Memory B cell (primary cell): ENCODE measurements around the gene WDR20.

ENCODE experiments used
- ATAC-seq: fragments of 150-1000 bp; cut with Tn5 transposase; 2 replicates; pipeline ENCODE4 v1.10.0; 2021; ENCODE audit warnings: low read depth, mild to moderate bottlenecking, moderate library complexity
- DNase-seq, 2 donors: peaks; one replicate each; pipeline ENCODE4 v3.0.0; 2022; ENCODE audit warnings: low spot score in 2 of 2
- H3K27ac Mint-ChIP-seq: one replicate; pipeline ENCODE4 v1.8.0; 2022; ENCODE audit warnings: mild to moderate bottlenecking, moderate library complexity, mixed read lengths
- H3K27me3 Mint-ChIP-seq: one replicate; pipeline ENCODE4 v1.8.0; 2022; ENCODE audit warnings: mixed read lengths
- H3K36me3 Mint-ChIP-seq: one replicate; pipeline ENCODE4 v1.8.0; 2022; ENCODE audit warnings: mild to moderate bottlenecking, mixed read lengths
- H3K4me1 Mint-ChIP-seq: one replicate; pipeline ENCODE4 v1.8.0; 2022; ENCODE audit warnings: mixed read lengths
- H3K4me3 Mint-ChIP-seq: one replicate; pipeline ENCODE4 v1.8.0; 2022; ENCODE audit warnings: mild to moderate bottlenecking, moderate library complexity, mixed read lengths
- H3K9me3 Mint-ChIP-seq: one replicate; pipeline ENCODE4 v1.8.0; 2022; ENCODE audit warnings: mixed read lengths

WDR20 gene

DNA sequence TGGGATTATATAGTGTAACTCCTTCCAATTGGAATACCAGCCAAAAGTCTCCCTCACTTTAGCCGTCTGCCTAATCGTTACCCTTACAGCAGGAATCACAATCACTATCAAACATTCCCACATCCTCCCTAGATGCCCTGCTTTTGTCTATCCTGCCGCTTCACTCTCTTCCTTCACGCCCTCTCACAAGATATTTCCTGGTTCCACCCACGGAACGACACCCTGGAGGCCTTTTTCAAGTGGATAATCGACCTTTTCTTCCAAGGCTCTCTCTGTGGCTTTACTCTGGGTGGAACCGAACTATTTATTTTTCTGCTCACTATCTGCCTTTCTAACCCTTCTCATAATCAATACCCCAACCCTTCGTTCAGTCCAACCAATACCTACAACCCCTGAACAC lies 106.4 kb downstream of the WDR20 start:
- no peak overlapping the region for H3K4me3 Mint-ChIP-seq
- ATAC-seq = no peak
- H3K36me3 Mint-ChIP-seq = peaks cover 2% of the 10 kb centered on the region
- no peaks in the 10 kb centered on the region for H3K9me3 Mint-ChIP-seq
- H3K4me1 Mint-ChIP-seq = no peaks in the 10 kb centered on the region
- H3K27ac Mint-ChIP-seq = no peak overlapping the region
- no peak for DNase-seq
- peaks cover 2% of the 10 kb centered on the region for H3K27me3 Mint-ChIP-seq

DNA sequence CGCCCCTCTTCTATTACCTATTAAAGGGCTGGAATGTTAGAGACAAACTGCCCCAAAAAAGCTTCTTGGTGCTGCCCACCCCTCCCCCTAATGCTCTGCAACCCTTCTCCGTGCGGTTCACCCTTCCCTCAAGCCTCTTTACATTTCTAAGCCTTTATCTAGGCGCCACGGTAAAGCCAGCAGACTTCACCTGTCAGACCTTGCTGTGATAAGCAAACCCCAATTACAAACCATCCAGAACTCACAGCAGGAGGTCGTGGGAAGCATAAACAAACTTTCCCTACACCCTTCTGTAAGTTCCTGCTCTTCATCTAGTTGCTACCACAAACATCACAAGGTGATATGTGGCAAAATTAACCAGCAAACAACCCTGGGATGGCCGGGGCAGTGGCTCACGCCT lies 108.4 kb downstream of the WDR20 start:
- H3K27ac Mint-ChIP-seq = no peak overlapping the region
- no peaks in the 10 kb centered on the region for H3K9me3 Mint-ChIP-seq
- DNase-seq (no peak), ATAC-seq (no peak)
- H3K4me3 Mint-ChIP-seq = no peak overlapping the region
- H3K4me1 Mint-ChIP-seq = no peaks in the 10 kb centered on the region
- H3K36me3 Mint-ChIP-seq = peaks cover 2% of the 10 kb centered on the region
- H3K27me3 Mint-ChIP-seq = peaks cover 4% of the 10 kb centered on the region

DNA sequence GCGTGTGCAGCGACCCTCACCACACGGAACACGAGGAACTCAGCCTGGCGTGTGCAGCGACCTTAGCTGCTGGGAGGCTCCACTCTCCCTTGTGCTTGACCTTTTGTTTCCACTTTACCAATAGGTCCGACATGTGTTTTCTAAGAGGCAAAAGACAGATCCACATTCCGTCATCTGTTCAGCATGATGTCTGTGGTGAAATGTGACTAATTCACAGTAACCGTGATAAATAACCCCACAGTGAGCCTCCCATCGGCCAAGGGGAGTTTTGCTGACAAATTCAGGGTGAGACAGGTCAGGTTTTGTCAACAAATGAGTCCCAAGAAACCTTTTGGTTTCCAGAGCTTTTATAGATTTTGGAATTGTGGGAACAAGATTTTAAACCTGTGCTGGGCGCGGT lies 109.3 kb downstream of the WDR20 start:
- Mint-ChIP-seq H3K4me3 (no peak overlapping the region), H3K4me1 (no peaks in the 10 kb centered on the region), H3K36me3 (peaks cover 2% of the 10 kb centered on the region), H3K9me3 (no peaks in the 10 kb centered on the region), H3K27me3 (peaks cover 4% of the 10 kb centered on the region), H3K27ac (no peak overlapping the region)
- DNase-seq (no peak), ATAC-seq (no peak)

DNA sequence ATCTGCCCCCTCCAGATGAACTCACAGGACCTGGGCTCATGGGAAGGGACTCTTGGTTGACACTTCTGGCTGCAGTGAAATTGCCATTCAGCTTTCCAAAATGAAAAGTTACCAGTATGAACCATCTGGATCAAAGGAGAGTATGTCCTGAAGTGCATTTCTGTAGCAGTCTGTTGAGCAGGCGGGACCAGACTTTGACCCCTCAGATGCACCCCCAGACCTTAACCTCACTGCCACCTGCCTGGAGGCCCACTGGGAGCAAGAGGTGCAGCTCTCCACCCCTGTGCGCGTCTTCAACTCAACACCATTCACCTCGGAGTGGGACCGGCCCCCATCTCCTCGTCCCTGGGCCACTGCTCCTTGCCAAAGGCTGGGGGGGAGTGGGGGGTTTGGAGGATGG lies 110.3 kb downstream of the WDR20 start:
- peaks cover 2% of the 10 kb centered on the region for H3K36me3 Mint-ChIP-seq
- ATAC-seq (no peak), DNase-seq (no peak)
- H3K4me1 Mint-ChIP-seq = no peaks in the 10 kb centered on the region
- H3K4me3 Mint-ChIP-seq = no peak overlapping the region
- no peak overlapping the region for H3K27ac Mint-ChIP-seq
- peaks cover 5% of the 10 kb centered on the region for H3K27me3 Mint-ChIP-seq
- no peaks in the 10 kb centered on the region for H3K9me3 Mint-ChIP-seq

DNA sequence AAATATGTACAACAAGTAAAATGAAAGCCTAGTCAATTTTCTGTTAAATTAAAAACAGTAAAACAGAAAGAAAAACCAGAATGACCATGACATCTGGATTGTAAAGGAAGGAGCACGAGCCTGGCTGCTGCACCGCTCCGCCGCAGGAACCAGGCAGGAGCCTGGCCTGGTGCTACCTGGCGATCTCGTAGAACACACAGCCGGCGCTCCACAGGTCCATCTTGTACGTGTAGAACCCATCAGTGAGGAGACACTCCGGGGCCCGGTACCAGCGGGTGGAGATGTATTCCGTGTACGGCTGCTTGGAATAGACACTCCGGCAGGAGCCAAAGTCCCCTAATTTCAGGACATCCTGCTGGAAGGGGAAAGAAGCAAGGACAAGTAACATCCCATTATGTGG lies 110.9 kb downstream of the WDR20 start:
- H3K4me1 Mint-ChIP-seq = no peaks in the 10 kb centered on the region
- DNase-seq (no peak), ATAC-seq (no peak)
- no peak overlapping the region for H3K4me3 Mint-ChIP-seq
- H3K27ac Mint-ChIP-seq = no peak overlapping the region
- H3K36me3 Mint-ChIP-seq = peaks cover 2% of the 10 kb centered on the region
- H3K27me3 Mint-ChIP-seq = peaks cover 5% of the 10 kb centered on the region
- no peaks in the 10 kb centered on the region for H3K9me3 Mint-ChIP-seq

DNA sequence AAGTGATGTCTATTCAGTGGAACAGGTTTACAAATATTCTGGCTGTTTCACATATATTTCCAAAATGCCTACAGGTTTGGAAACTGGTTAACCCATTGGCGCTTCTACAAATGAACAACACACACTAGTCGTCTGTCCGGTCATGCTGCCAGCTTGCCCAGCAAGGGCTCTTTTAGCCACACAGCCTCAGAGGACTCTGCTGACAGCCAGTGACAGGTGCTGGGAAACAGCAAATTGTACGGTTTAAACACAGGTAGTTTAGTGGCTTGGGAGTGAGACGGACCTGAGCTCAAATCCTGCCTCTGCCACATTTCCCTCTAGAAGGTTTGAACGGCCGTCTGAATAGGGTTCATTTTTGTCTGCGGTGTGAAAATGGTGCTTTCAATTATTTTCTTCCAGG lies 111.5 kb downstream of the WDR20 start:
- no peaks in the 10 kb centered on the region for H3K9me3 Mint-ChIP-seq
- no peak for ATAC-seq
- H3K27ac Mint-ChIP-seq = no peak overlapping the region
- peaks cover 2% of the 10 kb centered on the region for H3K36me3 Mint-ChIP-seq
- H3K4me1 Mint-ChIP-seq = no peaks in the 10 kb centered on the region
- DNase-seq = no peak
- H3K27me3 Mint-ChIP-seq = peaks cover 5% of the 10 kb centered on the region
- no peak overlapping the region for H3K4me3 Mint-ChIP-seq

DNA sequence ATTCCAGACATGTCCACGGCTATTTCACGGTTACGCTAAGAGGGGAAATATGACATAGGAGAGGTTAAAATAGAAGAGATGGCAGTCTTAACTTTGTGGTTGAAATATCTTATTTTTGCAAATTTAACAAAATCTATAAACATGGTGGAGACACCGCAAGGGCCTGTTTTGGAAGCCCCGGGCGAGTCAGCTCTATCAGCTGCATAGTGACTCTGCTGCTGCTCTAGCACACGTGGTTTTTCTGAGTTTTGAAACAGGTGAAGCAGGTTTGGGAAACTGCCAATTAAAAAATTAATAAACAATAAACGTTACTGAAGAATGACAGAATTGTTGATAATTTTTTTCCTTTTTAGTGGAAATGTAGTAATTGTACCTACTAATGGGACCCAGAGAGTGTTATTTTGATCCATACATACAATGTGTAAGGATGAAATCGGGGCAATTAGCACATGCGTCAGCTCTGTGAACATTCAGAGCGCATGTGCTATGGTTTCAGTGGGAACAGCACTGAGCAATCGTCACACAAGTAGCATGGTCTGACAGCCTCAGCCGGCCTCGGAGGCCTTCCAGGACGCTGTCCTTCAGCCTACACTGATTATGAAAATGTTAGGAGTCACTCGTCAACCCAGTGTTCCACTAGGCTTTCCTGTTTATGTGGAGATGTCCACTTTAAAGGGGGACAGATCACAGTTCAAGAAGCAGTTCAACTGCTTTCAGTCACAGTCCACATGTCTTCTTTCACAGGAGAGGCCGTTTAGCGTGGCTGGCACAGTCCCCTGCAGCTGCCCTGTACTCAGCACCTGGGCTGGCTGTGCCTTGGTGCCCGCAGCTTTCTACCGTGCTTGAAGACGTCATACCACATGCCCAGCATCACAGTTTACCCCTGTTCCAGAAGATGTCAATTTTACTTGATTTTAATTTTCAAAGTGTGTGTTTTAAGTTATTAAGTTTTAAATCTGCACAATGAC lies 113.4 kb downstream of the WDR20 start:
- no peak overlapping the region for H3K4me3 Mint-ChIP-seq
- peaks cover 2% of the 10 kb centered on the region for H3K36me3 Mint-ChIP-seq
- no peak overlapping the region for H3K27ac Mint-ChIP-seq
- no peaks in the 10 kb centered on the region for H3K9me3 Mint-ChIP-seq
- peaks cover 5% of the 10 kb centered on the region for H3K27me3 Mint-ChIP-seq
- ATAC-seq = no peak
- H3K4me1 Mint-ChIP-seq = no peaks in the 10 kb centered on the region
- no peak for DNase-seq

DNA sequence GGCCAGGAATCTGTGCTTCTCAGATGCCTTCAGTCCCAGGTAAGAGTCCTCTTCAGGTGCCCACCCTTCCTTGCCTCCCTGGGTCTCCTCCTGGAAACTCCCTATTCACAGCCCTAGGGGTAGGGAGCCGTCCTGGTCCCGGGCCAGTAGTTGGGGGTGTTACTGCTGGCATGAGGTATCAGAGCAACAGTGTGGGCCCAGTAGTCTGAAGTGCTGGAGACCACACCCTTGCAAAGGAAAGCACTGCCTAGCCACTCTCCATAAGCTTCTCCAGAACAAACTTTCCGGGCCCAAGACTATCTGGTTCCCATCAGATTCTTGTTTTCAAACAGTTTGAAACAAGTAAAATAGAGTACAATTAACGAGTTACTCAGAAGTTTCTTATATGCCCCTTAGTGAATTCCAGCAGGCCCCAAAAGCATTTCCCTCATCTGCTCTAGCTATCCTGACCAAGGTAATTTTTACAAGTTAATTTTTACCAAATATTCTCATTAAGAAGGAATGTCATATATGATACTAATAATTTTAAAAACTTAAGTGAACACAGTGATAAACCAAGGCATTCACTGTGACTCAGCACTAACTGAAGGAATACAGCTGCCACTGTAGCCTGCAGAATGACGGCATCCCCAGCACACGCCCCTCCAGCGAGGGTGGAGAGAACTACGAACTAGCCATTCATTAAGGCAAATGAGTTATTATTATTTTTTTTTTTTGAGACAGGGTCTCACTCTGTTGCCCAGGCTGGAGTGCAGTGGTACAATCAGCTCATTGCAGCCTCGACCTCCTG lies 115.9 kb downstream of the WDR20 start:
- H3K4me1 Mint-ChIP-seq = no peaks in the 10 kb centered on the region
- H3K9me3 Mint-ChIP-seq = no peaks in the 10 kb centered on the region
- H3K27ac Mint-ChIP-seq = no peak overlapping the region
- DNase-seq (no peak), ATAC-seq (no peak)
- H3K27me3 Mint-ChIP-seq = peaks cover 3% of the 10 kb centered on the region
- no peak overlapping the region for H3K4me3 Mint-ChIP-seq
- no peaks in the 10 kb centered on the region for H3K36me3 Mint-ChIP-seq

DNA sequence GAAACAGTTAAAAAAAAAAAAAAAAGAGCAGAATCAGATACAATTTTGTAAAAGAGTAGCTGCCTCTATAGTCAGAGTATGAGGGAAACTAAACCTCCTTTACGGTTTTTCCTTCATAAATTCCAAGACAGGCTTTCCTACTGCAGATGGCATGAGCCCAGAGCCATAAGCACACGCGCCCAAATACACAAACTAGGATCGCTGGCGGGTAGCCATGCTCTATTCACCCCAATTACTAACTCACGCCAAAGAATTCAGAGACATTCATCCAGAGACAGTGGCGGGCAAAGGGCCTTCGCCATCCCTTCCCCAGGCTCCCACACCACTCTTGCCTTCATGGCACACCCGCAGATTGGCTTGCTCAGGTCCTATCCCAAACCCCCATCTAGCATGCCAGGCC lies 117.0 kb downstream of the WDR20 start:
- Mint-ChIP-seq H3K9me3 (no peaks in the 10 kb centered on the region), H3K27me3 (peaks cover 3% of the 10 kb centered on the region), H3K4me3 (no peak overlapping the region), H3K27ac (no peak overlapping the region), H3K4me1 (no peaks in the 10 kb centered on the region), H3K36me3 (no peaks in the 10 kb centered on the region)
- DNase-seq (no peak), ATAC-seq (no peak)

DNA sequence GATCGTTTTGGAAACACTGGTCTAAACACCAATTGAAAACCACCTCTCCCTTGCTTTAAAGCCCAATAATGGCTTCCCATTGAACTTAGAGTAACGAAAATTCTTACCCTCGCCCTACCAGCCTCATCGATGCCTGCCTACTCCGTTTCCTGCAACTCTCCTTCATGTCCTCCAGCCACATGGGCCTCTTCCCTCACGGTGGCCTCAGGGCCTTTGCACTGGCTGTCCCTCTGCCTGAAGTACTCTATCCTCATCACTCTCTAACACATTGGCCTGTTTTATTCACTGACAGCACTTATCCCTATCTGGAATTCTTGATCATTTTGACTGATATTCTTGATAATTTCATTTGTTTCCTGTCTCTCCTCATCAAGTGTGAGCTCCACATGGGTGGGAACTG lies 118.4 kb downstream of the WDR20 start:
- Mint-ChIP-seq H3K36me3 (no peaks in the 10 kb centered on the region), H3K4me1 (no peaks in the 10 kb centered on the region), H3K9me3 (no peaks in the 10 kb centered on the region), H3K27me3 (peaks cover 1% of the 10 kb centered on the region), H3K27ac (no peak overlapping the region), H3K4me3 (no peak overlapping the region)
- DNase-seq (no peak), ATAC-seq (no peak)
